A673 (cell line): ENCODE data around the gene C5.

Experiments
- EZH2 ChIP-seq: fragments of 200-600 bp; sonication (generic); IDR thresholded peaks from 2 replicates; pipeline ENCODE4 v1.6.1; 2017; ENCODE audit warnings: borderline replicate concordance, low read depth, mild to moderate bottlenecking, mixed read lengths, antibody characterized with exemption, low read length; ENCODE audit not compliant: poor library complexity, severe bottlenecking
- TF ChIP-seq, protein P1 (sequence below): fragments of 300-800, 200-600 bp; sonication (generic); conservative IDR thresholded peaks from 2 replicates; pipeline ENCODE4 v1.5.1; 2017; ENCODE audit warnings: low read depth, mild to moderate bottlenecking, antibody characterized with exemption, low read length, moderate library complexity, mixed read lengths

GRCh38 chr9:120938851-120939250 is 111.2 kb downstream of the C5 start:
- TF ChIP-seq, protein P1, sequence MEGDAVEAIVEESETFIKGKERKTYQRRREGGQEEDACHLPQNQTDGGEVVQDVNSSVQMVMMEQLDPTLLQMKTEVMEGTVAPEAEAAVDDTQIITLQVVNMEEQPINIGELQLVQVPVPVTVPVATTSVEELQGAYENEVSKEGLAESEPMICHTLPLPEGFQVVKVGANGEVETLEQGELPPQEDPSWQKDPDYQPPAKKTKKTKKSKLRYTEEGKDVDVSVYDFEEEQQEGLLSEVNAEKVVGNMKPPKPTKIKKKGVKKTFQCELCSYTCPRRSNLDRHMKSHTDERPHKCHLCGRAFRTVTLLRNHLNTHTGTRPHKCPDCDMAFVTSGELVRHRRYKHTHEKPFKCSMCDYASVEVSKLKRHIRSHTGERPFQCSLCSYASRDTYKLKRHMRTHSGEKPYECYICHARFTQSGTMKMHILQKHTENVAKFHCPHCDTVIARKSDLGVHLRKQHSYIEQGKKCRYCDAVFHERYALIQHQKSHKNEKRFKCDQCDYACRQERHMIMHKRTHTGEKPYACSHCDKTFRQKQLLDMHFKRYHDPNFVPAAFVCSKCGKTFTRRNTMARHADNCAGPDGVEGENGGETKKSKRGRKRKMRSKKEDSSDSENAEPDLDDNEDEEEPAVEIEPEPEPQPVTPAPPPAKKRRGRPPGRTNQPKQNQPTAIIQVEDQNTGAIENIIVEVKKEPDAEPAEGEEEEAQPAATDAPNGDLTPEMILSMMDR: no peak
- no peak for TF ChIP-seq EZH2
